Measurements from ENCODE around the gene SBF1.
"Not testable (repeated sequence)": the region's sequence is repeated elsewhere in the genome, so short reads cannot be mapped to it uniquely, and the experiment has no call there.

SBF1 gene, protein sequence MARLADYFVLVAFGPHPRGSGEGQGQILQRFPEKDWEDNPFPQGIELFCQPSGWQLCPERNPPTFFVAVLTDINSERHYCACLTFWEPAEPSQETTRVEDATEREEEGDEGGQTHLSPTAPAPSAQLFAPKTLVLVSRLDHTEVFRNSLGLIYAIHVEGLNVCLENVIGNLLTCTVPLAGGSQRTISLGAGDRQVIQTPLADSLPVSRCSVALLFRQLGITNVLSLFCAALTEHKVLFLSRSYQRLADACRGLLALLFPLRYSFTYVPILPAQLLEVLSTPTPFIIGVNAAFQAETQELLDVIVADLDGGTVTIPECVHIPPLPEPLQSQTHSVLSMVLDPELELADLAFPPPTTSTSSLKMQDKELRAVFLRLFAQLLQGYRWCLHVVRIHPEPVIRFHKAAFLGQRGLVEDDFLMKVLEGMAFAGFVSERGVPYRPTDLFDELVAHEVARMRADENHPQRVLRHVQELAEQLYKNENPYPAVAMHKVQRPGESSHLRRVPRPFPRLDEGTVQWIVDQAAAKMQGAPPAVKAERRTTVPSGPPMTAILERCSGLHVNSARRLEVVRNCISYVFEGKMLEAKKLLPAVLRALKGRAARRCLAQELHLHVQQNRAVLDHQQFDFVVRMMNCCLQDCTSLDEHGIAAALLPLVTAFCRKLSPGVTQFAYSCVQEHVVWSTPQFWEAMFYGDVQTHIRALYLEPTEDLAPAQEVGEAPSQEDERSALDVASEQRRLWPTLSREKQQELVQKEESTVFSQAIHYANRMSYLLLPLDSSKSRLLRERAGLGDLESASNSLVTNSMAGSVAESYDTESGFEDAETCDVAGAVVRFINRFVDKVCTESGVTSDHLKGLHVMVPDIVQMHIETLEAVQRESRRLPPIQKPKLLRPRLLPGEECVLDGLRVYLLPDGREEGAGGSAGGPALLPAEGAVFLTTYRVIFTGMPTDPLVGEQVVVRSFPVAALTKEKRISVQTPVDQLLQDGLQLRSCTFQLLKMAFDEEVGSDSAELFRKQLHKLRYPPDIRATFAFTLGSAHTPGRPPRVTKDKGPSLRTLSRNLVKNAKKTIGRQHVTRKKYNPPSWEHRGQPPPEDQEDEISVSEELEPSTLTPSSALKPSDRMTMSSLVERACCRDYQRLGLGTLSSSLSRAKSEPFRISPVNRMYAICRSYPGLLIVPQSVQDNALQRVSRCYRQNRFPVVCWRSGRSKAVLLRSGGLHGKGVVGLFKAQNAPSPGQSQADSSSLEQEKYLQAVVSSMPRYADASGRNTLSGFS (N-terminal part only)

DNA sequence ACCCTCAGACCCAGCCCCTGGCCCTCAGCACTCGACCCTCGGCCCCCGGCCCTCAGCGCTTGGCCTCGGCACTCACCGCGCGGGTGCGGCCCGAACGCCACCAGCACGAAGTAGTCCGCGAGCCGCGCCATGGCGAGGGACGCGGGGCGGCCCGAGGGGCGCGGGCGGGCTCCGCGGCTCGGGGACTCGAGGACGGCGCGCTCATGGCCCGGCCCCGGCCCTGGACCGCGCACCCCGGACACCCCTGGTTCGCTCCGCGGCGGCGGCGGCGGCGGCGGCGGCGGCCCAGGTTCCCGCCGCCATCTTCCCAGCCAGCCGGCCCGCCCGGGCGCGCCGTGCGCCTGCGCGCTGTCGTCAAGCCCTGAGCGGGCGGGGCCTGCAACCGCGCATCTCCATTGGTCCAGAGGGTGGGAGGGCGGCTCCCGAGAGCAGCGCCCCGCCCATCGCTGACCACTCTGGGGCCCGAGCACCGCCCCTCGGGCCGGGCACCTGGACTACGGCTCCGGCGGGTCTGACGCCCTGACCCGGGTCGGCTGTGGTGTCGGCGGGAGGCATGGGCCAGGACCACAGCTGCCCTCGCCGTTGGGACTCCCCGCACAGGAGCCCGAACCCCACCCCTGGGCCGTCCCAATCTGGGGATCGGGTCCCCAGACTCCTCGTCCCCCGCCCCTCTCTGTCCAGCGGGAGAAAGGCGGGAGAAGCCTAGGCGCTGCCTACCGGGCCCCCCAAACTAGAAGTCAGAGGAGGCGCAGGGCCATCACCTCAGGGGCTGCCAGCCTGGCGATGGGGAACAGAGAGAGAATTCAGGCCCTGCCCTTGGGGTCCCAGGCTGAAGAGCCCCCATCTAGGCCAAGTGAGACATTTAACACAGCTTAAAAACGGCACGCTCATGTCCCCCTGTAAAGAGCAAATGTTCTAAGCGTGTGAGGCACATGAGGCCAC is at the start of gene SBF1:
Gene SBF1, minus strand, starts transcription at position 326 of the 942 bp plus-strand sequence. Its CDS starts 195 bp downstream, at position 131.
- peak; percentile 90 for DNase-seq

DNA sequence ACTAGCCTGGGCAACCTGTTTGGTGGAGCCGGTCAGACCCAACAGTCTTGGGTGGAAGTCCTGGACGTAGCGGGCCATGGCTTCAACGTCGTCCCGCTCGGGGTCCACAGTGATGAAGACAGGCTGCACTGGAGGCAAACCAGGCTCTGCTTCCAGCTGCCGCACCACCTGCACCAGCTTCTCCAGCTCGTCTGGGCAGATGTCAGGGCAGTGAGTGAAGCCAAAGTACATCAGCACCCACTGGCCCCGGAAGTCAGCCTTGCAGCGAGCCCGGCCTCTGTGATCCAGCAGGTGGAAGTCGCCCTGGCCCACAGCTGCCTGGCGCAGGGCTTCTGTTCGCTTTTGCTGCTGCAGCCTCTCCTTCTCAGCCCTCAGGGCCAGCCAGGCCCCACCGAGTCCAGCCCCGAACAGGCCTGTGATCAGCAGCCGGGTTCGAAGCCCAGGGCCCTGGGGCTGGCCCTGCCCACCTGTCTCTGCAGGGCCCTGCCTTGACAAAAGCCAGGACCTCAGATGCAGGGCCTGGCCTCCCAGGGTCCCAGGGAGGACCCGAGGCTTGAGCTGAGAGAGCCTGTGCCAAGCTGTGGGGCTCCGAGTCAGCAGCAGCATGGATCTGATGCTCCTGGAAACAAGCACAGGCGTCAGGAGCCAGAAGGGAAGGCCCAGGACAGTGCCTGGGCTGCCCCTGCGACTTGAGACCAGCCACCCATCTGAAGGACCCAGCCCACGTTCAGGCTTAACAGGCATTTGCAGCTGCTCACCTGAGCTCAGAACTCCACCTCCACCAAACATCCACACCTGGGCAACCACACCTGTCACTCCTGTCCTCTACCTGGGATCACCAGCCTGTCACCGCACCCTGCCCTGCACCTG is 49.2 kb upstream of the SBF1 start:
- no peak for DNase-seq

DNA sequence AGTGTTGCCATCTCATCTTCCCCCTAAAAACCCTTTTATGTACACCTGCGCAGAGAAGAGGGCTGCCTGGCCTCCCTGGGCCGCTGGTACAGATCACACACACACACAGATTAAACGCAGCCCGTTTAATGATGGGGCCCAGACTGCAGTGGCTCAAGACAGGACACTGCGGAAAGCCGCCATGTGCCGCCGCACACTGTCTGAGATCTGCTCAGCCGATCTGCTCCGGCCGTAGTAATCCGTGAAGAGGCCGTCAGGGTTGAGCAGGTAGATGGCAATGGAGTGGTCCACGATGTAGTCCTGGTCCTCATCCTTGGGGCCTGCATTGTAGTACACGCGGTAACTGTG is 48.6 kb upstream of the SBF1 start:
- DNase-seq = no peak

DNA sequence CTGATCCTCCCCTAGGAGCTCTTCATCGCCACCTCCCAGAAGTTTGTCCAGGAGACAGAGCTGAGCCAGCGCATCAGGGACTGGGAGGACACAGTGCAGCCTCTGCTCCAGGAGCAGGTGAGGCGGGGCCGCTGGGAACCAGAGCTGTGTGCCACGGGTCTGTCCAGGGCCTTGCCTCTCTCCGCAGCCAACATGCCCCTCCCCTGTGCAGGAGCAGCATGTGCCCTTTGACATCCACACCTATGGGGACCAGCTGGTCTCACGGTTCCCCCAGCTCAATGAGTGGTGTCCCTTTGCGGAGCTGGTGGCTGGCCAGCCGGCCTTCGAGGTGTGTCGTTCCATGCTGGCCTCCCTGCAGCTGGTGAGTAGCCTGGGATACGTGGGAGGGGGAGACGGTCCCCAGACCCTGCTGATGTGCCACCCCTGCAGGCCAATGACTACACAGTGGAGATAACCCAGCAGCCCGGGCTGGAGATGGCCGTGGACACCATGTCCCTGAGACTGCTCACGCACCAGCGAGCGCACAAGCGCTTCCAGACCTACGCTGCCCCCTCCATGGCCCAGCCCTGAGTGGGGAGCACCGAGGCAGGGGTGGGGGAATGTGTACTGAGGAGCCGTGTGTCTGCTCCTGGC is 48.1 kb upstream of the SBF1 start:
- DNase-seq = no peak

DNA sequence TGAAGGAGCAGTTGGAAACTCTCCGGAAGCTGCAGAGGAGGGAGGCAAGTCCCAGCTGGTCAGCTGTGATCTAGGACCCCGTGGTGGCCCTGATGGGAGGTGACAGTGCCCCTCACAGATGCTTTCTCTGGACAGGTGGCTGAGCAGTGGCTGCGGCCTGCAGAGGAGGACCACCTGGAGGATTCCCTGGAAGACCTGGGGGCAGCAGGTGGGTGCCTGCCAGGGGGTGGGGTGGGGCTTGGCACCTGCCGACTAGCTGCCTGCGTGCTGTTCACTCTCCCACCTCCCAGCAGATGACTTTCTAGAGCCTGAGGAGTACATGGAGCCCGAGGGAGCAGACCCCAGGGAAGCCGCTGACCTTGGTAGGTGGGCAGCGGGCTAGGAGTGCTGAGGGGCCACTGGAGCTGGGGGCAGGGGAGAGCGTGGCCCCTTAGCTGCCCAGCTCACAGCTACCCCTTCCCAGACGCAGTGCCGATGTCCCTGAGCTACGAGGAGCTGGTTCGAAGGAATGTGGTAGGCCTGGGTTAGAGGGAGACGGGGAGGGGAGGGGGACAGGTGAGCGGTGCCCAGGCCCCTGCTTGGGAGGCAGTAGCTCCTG is 47.5 kb upstream of the SBF1 start:
- no peak for DNase-seq

DNA sequence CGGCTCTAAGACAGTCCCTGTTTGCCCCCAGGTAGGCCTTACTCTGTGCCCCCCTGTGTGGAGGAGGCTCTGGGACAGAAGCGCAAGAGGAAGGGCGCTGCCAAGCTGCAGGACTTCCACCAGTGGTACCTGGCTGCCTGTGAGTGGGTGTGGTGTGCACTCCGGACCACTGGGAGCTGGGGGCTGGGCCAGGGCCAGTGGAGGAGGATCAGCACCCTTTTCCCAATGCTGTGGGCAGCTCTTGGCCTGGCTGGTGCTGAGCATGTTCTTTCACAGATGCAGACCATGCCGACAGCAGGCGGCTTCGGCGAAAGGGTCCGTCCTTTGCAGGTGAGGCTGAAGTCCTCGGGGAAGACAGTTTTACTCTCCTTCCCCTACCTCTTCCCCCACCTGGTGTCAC is 46.9 kb upstream of the SBF1 start:
- no peak for DNase-seq

DNA sequence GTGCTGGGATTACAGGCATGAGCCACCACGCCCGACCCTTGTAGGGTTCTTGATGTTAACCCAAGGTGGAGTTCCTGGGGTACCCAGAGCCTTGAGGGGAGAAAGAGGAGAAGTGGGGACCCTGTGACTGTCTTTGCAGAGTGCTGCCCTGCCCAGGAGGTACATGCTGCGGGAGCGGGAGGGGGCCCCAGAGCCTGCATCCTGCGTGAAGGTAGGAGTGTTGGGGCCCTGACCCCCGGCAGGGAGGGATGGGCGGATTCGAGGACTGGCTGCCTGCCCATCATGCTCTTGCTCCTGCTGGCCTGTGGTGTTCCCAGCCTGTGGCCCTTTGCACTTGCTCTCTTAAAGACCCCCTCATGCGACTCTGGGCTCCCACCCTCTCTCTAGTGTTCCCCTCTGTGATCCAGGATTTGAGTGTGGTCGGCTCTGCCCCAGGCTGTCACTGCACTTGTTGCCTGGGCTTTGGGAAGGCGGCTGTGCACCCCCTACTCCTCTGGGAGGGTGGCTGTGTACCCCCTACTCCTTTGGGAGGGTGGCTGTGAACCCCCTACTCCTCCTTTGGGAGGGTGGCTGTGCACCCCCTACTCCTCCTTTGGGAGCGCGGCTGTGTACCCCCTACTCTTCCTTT is 46.1 kb upstream of the SBF1 start:
- DNase-seq = no peak

DNA sequence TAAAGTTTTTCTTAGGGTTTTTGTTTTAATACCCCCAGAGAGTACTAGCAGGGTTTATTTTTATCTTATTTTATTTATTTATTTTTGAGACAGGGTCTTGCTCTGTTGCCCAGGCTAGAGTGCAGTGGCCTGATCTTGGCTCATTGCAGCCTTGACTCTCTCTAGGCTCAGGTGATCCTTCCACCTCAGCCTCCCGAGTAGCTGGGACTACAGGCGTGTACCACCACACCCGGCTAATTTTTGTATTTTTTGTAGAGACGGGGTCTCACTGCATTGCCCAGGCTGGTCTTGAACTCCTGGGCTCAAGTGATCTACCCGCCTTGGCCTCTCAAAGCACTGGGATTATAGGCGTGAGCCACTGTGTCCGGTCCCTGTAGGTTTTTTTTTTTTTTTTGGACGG is 45.3 kb upstream of the SBF1 start:
- DNase-seq = not testable (repeated sequence)

DNA sequence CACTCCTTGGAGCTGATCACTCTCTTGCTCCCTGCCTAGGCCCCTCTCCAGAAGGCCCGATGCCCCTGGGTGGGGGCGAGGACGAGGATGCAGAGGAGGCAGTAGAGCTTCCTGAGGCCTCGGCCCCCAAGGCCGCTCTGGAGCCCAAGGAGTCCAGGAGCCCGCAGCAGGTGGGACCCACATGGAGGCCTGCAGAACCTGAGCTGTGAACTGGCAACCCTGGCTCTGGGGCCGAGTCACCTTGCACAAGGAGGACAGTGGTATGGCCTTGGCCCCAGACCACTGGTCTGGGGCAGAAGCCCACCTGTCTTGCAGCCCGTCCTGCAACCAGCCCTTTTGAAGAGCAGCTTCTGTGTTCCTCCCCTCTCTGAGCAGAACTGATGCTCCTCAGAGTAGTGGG is 44.3 kb upstream of the SBF1 start:
- no peak for DNase-seq

DNA sequence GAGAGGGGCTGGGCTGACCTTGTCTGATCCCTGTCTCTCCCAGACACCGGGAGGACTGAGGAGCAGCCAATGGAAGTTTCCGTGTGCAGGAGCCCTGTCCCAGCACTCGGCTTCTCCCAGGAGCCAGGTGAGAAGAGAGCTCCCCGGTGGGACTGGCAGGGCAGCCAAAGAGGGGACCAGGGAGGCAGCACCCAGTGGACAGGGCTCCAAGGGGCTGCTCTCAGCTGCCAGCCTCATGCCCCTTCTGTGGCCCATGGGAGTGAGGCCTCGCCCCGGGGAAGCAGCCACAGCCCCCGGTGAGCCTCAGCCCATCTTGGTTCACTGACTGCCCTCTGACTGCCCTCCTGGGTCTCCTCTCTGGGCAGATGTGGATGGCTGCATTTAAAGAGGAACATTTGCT is 43.8 kb upstream of the SBF1 start:
- DNase-seq = no peak

DNA sequence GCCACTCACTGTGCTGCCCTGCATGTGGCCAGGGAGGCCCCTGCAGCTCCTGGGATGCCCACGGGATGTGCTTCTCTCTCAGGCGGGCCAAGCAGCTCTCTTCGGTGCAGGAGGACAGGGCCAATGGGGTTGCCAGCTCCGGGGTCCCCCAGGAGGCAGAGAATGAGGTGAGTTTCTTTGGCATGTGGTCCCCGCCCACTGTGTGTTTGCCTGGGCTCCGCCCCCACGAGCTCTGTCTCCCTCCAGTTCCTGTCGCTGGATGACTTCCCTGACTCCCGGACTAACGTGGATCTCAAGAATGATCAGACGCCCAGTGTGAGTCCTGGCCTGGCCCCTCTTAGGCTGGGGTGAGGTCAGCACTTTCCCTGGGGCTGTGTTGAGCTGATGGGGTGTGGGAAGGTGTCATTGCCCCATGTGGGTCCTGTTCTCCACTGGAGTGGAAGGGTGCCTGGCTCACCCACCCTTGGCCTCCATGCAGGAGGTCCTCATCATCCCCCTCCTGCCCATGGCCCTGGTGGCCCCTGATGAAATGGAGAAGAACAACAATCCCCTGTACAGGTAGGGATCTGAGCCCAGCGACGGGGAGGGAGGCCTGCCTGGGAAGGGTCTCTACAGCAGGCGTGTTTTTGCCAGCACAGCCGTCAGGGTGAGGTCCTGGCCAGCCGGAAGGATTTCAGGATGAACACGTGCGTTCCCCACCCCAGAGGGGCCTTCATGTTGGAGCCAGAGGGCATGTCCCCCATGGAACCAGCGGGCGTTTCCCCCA is 42.8 kb upstream of the SBF1 start:
- DNase-seq = no peak

DNA sequence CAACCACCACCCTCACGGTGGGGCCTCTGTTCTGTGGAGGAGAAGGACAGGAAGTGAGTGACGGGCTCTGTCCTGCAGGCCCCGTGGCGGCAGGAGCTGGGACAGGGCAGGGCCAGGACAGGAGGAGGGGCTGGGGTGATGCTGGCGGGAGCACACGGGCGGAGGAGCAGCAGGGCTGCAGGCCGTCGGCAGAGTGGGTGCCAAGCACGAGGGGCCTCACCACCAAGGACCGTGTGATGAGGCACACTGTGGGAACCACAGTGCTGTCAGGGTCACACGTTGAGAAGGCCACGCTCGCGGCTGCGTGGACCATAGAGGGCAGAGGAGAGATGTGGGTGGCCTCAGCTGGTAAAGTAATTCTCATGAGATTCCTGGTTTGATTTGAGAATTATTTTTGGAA is 42.1 kb upstream of the SBF1 start:
- no peak for DNase-seq

DNA sequence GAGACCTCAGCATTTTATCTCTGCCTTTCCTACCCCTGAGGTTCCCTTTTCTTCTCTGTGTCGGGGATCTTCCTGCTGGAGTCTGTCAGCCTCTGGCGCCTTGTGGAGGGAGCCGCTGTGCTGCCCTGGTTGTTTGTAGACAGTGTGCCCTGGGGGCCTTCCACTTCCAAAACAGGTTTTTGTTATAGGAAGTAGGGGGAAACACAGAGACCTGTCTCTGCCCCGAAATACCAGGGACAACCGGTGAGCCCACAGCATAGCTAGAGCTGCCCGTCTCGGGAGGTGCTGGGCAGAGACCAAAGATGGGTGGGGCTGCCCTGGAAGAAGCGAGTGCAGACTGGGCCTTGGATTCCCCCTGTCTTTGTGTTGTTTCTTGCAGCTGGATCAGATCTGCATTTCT is 41.2 kb upstream of the SBF1 start:
- no peak for DNase-seq

DNA sequence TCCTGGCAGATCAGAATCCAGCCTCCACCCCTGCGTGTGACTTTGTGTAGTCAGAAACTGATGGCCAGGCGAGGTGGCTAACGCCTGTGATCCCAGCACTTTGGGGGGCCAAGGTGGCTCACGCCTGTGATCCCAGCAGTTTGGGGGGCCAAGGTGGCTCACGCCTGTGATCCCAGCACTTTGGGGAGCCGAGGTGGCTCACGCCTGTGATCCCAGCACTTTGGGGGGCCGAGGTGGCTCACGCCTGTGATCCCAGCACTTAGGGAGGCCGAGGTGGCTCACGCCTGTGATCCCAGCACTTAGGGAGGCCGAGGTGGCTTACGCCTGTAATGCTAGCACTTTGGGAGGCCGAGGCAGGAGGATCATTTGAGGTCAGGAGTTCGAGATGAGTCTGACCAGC is 38.3 kb upstream of the SBF1 start:
- no peak for DNase-seq

DNA sequence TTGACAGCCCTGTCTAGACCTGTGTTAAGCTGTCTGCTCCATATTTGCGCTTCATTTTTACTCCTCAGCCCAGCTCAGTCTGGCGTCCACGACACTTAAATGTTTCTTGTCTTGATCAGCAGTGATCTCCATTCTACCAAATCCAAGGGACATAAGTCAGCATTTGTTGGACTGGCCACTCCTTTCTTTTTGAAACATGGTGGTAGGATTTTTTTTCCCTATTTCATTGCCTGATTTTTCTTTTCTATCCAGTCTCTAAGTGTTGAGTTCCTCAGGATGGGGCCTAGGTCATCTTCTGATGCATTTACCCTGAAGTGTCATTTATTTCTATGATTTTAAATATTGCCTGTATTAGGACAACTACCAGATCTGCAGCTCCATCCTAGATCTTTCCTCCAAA is 34.1 kb upstream of the SBF1 start:
- DNase-seq = no peak

DNA sequence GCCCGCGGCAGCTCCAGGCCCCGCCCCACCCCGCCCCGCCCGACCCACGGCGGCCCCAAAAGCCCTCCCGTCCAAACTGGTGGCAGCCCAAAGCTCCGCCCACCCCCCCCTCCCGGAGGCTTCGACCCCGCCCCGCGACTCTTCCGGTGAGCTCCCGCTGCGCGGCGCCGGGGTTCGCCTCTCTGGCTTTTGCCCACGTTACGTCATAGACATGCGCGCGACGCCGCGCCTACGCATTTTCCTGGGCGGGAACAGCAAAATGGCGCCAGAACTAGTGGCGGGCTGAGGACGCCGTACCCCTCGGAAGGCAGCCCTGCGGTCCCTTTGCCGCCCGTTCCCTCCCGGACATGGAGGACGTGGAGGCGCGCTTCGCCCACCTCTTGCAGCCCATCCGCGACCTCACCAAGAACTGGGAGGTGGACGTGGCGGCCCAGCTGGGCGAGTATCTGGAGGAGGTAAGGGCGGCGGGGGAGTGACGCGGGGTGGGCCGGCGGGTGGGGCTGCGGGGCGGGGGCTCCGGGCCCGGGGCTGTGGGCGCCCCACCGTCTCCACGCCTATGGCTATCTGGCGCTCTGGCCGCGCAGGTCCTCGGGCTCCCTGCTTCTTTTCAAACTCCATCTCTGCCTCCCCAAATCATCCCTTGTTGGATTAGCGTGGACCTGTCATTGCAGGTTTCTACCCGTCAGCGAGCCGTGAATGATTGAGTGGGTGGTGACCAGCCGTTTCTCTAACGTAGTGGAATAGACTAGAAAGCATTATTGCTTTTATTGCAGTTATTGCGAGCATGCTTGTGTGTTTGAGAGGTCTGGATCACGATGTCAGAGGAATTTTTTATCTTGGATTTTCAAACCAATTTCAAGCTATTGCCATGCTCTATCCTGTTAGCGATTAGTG is 33.4 kb upstream of the SBF1 start, which contains the start of gene NCAPH2:
Gene NCAPH2, plus strand, starts transcription at position 234 of the 894 bp plus-strand sequence. Its CDS starts 114 bp downstream, at position 348.
- peak; percentile 97 for DNase-seq

DNA sequence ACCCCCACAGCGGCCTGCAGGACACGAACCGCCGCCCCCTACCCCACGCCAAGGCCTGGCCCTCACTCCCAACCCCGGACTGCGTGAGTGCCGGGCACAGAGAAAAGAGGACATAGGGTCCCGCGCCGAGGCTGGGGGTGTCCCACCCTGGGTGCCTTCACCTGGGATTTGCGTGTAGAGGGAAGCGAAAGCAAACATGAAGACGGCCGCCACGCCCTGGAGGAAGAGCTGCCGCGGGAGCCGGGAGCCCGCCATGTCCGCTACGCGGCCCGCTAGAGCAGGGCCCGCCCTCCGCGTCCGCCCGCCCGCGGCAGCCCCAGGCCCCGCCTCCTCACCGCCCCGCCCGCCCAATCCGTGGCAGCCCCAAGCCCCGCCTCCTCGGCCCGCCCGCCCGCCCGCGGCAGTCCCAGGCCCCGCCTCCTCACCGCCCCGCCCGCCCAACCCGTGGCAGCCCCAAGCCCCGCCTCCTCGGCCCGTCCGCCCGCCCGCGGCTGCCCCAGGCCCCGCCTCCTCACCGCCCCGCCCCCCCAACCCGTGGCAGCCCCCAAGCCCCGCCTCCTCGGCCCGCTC is 32.7 kb upstream of the SBF1 start, which contains the start of gene LMF2:
Gene LMF2, minus strand, starts transcription at position 282 of the 570 bp plus-strand sequence. Its CDS starts 27 bp downstream, at position 255.
- DNase-seq = peak; percentile 94

Measured in stimulated activated CD4-positive, alpha-beta T cell treated with anti-CD3 and anti-CD28 coated beads, Interleukin-4, amount 100 ng/mL, for 1 hour (primary cell).